Activated naive CD8-positive, alpha-beta T cell (primary cell): ENCODE results near the gene PODXL2.

Experiments used
- H3K27ac Mint-ChIP-seq: one replicate; pipeline ENCODE4 v1.8.0; 2021; ENCODE audit warnings: mixed read lengths
- H3K27me3 Mint-ChIP-seq: one replicate; pipeline ENCODE4 v1.8.0; 2021; ENCODE audit warnings: mixed read lengths
- H3K36me3 Mint-ChIP-seq: one replicate; pipeline ENCODE4 v1.8.0; 2021; ENCODE audit warnings: mixed read lengths
- H3K4me1 Mint-ChIP-seq: one replicate; pipeline ENCODE4 v1.8.0; 2021; ENCODE audit warnings: low read depth, mixed read lengths
- H3K4me3 Mint-ChIP-seq: one replicate; pipeline ENCODE4 v1.8.0; 2021; ENCODE audit warnings: mild to moderate bottlenecking, mixed read lengths
- H3K9me3 Mint-ChIP-seq: one replicate; pipeline ENCODE4 v1.8.0; 2021; ENCODE audit warnings: low read depth, mixed read lengths

The PODXL2 gene

DNA sequence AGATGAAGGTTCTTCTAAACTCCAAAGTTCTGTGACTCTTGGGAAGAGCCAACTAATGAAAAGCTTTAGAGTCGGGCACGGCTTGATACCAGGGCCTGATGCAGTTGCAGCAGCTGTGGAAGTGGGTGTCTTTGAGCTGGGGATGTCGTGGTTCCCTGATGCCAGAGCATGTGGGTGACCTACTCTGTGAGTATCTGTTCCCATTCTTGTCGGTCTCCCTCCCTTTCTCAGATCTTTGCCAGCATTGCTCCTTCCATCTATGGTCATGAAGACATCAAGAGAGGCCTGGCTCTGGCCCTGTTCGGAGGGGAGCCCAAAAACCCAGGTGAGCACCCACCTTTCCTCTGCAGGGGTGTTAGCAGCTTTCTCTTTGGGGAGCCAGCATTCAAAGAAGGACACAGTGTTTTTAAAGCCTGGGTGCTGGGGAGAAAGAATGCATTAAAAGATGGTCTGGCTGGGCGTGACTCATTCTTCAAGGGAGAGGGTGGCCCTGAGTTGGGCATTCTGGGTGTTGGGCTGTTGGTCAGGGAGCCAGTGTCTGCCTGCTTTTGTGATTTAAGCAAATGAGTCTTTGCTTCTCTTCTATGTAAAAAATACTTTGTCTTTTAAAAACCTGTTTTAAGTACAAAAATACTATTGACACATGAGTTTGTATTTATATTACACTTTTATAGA is 13.2 kb upstream of the PODXL2 start:
- no peak overlapping the region for H3K27ac Mint-ChIP-seq
- no peaks in the 10 kb centered on the region for H3K4me1 Mint-ChIP-seq
- H3K36me3 Mint-ChIP-seq, result peaks cover 19% of the 10 kb centered on the region
- H3K9me3 Mint-ChIP-seq, result no peaks in the 10 kb centered on the region
- no peak overlapping the region for H3K4me3 Mint-ChIP-seq
- no peaks in the 10 kb centered on the region for H3K27me3 Mint-ChIP-seq

DNA sequence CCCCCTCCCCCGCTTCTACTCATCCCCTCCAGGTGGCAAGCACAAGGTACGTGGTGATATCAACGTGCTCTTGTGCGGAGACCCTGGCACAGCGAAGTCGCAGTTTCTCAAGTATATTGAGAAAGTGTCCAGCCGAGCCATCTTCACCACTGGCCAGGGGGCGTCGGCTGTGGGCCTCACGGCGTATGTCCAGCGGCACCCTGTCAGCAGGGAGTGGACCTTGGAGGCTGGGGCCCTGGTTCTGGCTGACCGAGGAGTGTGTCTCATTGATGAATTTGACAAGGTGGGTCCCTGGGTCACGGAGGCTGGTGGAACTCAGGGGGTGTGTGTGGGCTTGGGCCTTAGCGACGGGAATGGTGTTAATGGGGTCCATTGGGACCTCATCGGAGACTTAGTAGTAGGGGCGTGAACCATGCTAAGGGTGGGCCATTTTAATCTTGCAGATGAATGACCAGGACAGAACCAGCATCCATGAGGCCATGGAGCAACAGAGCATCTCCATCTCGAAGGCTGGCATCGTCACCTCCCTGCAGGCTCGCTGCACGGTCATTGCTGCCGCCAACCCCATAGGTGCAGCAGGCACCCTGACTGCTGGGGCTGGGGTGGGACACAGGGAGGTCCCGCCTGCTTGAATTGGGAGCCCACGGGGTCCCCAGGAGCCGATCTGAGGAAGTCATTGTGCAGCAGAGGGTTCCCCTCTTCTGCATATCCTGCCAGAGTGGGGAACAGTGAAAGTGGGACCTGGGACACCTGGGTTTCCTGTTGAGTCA is 12.0 kb upstream of the PODXL2 start:
- Mint-ChIP-seq H3K27me3 (no peaks in the 10 kb centered on the region), H3K9me3 (no peaks in the 10 kb centered on the region), H3K36me3 (peaks cover 18% of the 10 kb centered on the region), H3K4me3 (no peak overlapping the region), H3K27ac (no peak overlapping the region), H3K4me1 (no peaks in the 10 kb centered on the region)

DNA sequence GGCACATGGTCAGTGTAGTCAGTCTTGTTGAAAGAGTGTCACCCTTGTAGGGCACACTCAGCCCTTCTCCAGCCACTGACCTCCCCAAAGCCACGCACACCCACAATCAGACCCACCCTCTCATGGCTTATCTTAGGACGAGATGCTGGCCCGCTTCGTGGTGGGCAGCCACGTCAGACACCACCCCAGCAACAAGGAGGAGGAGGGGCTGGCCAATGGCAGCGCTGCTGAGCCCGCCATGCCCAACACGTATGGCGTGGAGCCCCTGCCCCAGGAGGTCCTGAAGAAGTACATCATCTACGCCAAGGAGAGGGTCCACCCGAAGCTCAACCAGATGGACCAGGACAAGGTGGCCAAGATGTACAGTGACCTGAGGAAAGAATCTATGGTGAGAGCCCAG is 10.1 kb upstream of the PODXL2 start:
- Mint-ChIP-seq H3K27ac (no peak overlapping the region), H3K4me3 (no peak overlapping the region), H3K36me3 (peaks cover 13% of the 10 kb centered on the region), H3K4me1 (no peaks in the 10 kb centered on the region), H3K27me3 (no peaks in the 10 kb centered on the region), H3K9me3 (no peaks in the 10 kb centered on the region)

DNA sequence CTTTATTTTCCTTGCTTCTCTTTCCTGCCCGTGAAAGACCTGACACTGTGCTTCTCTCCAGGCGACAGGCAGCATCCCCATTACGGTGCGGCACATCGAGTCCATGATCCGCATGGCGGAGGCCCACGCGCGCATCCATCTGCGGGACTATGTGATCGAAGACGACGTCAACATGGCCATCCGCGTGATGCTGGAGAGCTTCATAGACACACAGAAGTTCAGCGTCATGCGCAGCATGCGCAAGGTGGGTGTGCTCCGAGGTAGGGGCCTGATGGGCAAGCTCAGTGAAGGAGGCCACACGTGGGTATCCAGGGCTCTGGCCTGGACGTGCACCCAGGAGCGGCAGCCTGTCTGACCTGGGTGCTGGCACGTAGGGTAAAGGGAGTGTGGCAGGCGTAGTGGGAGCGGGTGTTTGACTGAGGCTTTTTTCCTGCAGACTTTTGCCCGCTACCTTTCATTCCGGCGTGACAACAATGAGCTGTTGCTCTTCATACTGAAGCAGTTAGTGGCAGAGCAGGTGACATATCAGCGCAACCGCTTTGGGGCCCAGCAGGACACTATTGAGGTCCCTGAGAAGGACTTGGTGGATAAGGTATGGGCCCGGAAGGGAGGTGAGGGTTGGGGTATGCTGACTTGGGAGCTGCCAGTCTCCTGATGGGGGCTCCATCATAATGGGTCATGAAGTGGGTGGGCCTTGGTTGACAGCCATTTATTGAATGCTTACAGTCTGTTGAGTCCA is 8.2 kb upstream of the PODXL2 start:
- H3K4me3 Mint-ChIP-seq, result no peak overlapping the region
- peaks cover 3% of the 10 kb centered on the region for H3K4me1 Mint-ChIP-seq
- H3K9me3 Mint-ChIP-seq, result no peaks in the 10 kb centered on the region
- H3K27me3 Mint-ChIP-seq, result no peaks in the 10 kb centered on the region
- H3K27ac Mint-ChIP-seq, result no peak overlapping the region
- peaks cover 8% of the 10 kb centered on the region for H3K36me3 Mint-ChIP-seq

DNA sequence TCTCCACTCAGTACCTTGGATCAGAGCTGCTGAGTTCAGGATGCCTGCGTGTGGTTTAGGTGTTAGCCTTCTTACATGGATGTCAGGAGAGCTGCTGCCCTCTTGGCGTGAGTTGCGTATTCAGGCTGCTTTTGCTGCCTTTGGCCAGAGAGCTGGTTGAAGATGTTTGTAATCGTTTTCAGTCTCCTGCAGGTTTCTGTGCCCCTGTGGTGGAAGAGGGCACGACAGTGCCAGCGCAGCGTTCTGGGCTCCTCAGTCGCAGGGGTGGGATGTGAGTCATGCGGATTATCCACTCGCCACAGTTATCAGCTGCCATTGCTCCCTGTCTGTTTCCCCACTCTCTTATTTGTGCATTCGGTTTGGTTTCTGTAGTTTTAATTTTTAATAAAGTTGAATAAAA is 7.0 kb upstream of the PODXL2 start:
- no peaks in the 10 kb centered on the region for H3K27me3 Mint-ChIP-seq
- no peak overlapping the region for H3K27ac Mint-ChIP-seq
- no peak overlapping the region for H3K4me3 Mint-ChIP-seq
- H3K9me3 Mint-ChIP-seq, result no peaks in the 10 kb centered on the region
- peaks cover 11% of the 10 kb centered on the region for H3K4me1 Mint-ChIP-seq
- H3K36me3 Mint-ChIP-seq, result peaks cover 6% of the 10 kb centered on the region

DNA sequence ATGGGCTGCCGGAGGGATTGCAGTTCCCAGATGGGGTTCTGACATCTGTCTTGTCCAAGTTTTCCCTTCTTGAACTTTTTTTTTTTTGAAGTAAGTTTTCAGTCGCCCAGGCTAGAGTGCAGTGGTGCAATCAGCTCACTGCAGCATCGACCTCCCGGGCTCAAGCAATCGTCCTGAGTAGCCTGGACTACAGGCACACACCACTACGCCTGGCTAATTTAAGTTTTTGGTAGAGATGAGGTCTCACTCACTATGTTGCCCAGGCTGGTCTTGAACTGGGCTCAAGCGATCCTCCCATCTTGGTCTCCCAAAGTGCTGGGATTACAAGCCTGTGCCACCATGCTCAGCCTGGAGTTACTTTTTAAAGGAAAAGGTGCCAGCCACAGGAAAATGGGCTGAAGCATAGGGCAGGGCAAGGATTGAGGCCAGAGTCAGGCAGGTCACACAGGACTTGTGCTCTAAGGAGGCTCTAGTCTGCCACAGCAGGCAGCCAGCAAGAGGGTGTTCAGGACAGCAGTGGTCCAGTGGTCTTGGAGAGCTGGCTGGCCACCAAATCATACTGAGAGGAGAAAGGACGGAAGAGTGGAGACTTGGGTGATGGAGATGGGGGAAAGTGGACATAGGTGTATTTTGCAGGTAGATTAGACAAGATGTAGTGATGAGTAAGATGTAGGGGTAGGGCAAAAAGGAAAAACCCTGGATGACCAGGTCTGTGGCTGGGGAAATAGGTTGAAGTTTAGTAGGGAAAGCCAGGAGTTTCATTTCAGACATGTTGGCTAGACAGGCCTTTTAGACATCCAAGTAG is 6.0 kb upstream of the PODXL2 start:
- Mint-ChIP-seq H3K27ac (no peak overlapping the region), H3K9me3 (no peaks in the 10 kb centered on the region), H3K27me3 (no peaks in the 10 kb centered on the region), H3K4me3 (no peak overlapping the region), H3K36me3 (peaks cover 6% of the 10 kb centered on the region), H3K4me1 (peaks cover 13% of the 10 kb centered on the region)

DNA sequence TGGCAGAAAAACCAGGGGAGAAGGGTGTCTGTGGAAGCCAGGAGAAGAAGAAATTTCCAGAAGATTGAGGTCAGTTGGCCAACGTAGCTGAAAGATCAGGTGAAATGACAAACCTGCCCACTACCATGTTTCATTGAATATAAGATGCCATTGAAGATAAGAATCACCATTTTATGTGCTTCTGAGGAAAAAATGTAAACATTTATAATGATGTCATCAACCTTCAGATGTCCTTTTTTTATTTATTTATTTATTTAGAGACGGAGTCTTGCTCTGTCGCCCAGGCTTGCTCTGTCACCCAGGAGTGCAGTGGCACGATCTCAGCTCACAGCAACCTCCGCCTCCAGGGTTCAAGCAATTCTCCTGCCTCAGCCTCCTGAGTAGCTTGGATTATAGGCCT is 4.9 kb upstream of the PODXL2 start:
- peaks cover 1% of the 10 kb centered on the region for H3K36me3 Mint-ChIP-seq
- H3K27me3 Mint-ChIP-seq, result peaks cover 2% of the 10 kb centered on the region
- no peak overlapping the region for H3K27ac Mint-ChIP-seq
- no peaks in the 10 kb centered on the region for H3K9me3 Mint-ChIP-seq
- no peak overlapping the region for H3K4me3 Mint-ChIP-seq
- H3K4me1 Mint-ChIP-seq, result peaks cover 19% of the 10 kb centered on the region

DNA sequence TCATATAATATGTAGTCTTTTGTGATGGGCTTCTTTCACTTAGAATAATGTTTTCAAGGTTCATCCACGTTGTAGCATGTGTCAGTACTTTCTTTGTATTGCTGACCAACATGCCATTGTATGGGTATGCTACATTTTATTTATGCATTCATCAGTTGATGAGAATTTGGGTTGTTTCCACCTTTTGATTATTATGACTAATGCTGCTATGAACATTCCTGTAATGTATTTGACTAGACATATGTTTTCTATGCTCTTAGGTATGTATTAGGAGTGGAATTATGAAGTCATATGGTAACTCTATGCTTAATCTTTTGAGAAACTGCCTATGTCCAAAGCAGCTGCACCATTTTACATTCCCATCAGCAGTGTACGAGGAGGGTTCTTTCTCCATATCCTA is 3.2 kb upstream of the PODXL2 start:
- Mint-ChIP-seq H3K4me1 (peaks cover 31% of the 10 kb centered on the region), H3K9me3 (no peaks in the 10 kb centered on the region), H3K36me3 (peaks cover 4% of the 10 kb centered on the region), H3K27me3 (peaks cover 10% of the 10 kb centered on the region), H3K27ac (no peak overlapping the region), H3K4me3 (no peak overlapping the region)

DNA sequence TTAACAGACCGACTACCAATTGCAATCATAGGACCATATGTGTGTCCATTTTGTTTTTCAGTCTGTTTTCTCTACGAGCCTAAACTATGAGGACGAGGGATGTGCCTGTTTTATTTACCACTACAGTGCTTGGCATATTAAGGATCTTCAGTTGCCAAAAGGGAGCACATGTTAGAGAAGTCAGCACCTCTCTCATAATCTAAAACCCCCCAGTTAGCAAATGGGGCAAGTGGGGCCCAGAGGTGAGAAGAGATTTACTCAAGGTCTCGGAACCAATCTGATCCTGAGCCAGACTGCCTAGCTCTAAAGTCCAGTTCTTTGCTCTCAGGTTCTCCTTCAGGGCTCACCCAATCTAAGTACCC is 578 bp upstream of the PODXL2 start:
- peaks cover 12% of the 10 kb centered on the region for H3K27me3 Mint-ChIP-seq
- peaks cover 34% of the 10 kb centered on the region for H3K4me1 Mint-ChIP-seq
- peak overlapping the region; percentile 54 for H3K27ac Mint-ChIP-seq
- no peaks in the 10 kb centered on the region for H3K9me3 Mint-ChIP-seq
- peak overlapping the region; percentile 83 for H3K4me3 Mint-ChIP-seq
- H3K36me3 Mint-ChIP-seq, result peaks cover 4% of the 10 kb centered on the region

DNA sequence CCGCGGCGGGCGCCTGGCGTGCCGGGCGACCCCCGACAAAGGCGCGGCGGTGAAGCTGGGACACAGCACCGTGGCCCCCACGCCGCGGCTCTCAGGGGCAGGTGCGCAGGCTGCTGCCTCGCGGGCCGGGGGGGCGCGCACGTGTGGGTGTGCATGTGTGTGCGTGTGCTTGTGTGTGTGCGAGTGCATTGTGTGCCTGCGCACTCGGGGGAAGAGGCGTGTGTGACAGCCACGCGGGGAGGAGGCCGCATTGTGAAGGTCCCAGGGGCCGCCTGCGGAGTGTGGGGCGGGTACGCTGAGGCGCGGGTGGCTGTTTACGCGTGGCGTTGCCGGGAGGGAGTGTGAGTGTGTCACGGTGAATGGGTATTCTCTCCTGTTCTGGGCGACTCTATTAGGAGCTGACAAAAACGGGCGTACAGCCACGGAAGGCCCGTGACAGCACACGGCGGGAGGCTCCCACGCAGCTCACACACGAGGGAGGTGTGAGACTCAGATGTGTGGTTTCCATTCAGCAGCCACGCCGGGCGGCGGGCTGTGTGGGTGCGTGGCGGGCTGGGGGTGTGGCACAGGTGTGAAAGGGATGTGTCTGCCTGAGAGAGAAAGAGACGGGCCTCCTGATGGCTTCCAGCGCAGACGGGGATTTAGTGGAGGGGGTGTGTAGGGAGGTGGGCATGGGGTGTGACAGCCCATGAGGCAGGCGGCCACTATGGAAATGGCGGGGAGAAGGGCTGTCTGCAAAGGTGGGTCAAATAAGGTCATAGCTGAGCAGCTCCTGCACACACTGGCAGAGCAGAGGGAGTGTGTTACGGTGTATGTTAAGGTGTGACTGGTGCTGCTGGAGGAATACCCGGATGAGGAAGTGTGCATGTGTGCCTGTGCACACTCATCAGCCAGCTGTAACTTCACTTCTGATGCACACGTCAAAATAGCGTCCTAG is 750 bp downstream of the PODXL2 start:
- Mint-ChIP-seq H3K9me3 (no peaks in the 10 kb centered on the region), H3K27me3 (peaks cover 12% of the 10 kb centered on the region), H3K4me3 (peak overlapping the region; percentile 88), H3K4me1 (peaks cover 34% of the 10 kb centered on the region), H3K27ac (peak overlapping the region; percentile 78), H3K36me3 (peaks cover 4% of the 10 kb centered on the region)

DNA sequence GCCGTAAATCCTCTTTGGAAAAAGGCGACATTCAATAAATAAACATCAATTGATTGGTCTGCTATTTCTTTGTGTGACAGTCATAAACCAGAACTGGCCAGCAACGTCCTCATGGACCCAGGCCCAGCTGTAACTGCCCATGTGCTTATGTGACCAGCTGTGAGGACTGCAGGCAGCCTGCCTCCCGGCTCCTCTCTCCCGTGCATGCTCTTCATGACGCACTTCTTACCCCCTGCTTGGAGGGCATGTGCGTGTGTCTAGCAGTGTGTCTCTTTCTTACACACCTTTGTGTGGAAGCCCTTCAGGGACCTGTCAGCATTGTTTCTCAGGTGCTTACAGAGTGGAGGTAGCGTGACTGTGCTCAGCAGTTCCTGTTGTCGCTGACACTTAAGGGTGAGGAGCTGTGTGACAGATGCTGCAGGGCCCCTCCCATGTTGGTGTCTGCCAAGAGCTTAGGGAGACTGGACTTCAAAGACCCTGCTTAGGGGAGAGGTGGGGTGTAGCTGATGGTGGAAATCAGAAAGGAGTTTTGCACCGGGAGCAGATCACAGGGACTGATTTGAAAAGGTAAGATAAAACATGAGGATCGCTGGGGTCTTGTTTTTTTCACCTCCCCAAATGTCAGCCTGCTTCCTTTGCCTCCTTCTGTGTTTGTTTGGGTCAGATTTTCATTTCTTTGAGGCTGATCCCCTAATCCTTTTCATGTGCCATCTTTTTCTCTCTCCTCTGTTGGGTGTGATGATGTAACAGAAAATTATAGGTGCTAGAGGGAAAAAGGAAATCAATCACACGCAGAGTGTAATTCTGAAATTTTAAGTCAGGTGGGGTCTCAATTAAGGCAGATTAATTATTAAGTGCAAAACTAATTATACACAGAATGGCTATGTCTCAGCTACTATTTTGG is 2.1 kb downstream of the PODXL2 start:
- H3K27me3 Mint-ChIP-seq, result peaks cover 15% of the 10 kb centered on the region
- H3K9me3 Mint-ChIP-seq, result no peaks in the 10 kb centered on the region
- peak overlapping the region; percentile 34 for H3K4me3 Mint-ChIP-seq
- H3K27ac Mint-ChIP-seq, result peak overlapping the region; percentile 28
- peaks cover 30% of the 10 kb centered on the region for H3K4me1 Mint-ChIP-seq
- peaks cover 4% of the 10 kb centered on the region for H3K36me3 Mint-ChIP-seq

DNA sequence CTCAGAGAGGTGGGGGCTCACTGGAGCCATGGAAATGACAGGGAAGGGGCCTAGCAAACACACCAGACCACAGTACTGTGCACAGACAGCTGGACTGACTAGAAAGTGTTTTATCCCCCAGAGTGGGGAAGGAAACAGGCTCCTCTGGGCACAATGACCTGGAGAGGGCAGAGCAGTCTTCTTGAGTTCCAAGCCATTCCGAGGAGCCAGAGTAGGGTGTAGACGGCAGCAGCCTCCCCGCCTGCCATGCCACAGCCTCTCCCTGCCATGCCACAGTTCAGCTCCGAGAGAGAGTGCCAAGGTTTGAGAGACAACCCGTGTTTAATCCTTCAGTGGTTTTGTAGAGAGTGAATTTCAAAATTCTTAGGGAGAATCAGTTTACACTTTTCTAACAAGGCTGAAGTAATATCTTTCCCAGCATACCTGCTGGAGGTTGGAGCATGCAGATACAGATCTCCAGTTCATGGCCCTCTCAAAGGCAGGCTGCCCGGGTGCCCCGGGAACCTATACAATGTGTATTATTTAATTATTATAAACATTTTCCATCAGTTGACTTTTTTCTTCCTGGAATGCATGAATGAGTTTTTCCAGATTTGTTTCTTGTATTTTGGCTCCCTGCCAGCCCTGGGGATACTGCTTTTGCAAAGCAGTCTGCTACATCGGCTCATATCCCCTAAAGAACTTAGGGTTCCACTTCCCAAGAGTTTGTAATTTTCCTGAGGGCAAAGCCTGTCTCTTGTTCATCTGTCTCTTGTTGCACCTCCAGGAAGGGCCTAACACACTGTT is 3.2 kb downstream of the PODXL2 start:
- Mint-ChIP-seq H3K4me3 (no peak overlapping the region), H3K27me3 (peaks cover 15% of the 10 kb centered on the region), H3K36me3 (peaks cover 4% of the 10 kb centered on the region), H3K9me3 (no peaks in the 10 kb centered on the region), H3K27ac (no peak overlapping the region), H3K4me1 (peaks cover 22% of the 10 kb centered on the region)
